HEK293 (cell line): Measurements from ENCODE around the gene WBP1.
A peak's percentile ranks its signal among the peaks of the same experiment; 100 is the strongest.

Source experiments
- CTCF ChIA-PET: fragments of 350-600 bp; formaldehyde crosslinking; extraction: SDS; loops from one replicate; lab custom pipeline; 2021; ENCODE audit warnings: antibody characterized with exemption; lab: Yijun Ruan, JAX
- POLR2A ChIA-PET: fragments of 300-600 bp; formaldehyde crosslinking; extraction: SDS; loops from one replicate; lab custom pipeline; 2020; ENCODE audit warnings: antibody characterized with exemption, inconsistent platforms; lab: Yijun Ruan, JAX
- H3K27ac ChIP-seq: fragments of 200-500 bp; sonication (Bioruptor generic); 2 replicates; pipeline ENCODE4 v1.5.1; 2014; ENCODE audit warnings: low read depth, low read length, control low read depth, inconsistent platforms; ENCODE audit errors: extremely low read depth
- H3K36me3 ChIP-seq, 2 experiments: fragments of 200-500 bp in 1 of 2; sonication (Bioruptor generic) in 1 of 2; 1 replicate in 1 of 2; 2 replicates in 1 of 2; pipeline ENCODE4 v1.5.1; 2014 to 2017; ENCODE audit warnings: inconsistent platforms in 2 of 2, low read length in 2 of 2; ENCODE audit not compliant: control insufficient read depth in 2 of 2, insufficient read depth in 1 of 2
- H3K4me1 ChIP-seq: fragments of 200-500 bp; sonication (Bioruptor generic); 2 replicates; pipeline ENCODE4 v1.5.1; 2014; ENCODE audit warnings: mild to moderate bottlenecking, low read length, inconsistent platforms; ENCODE audit not compliant: control insufficient read depth, insufficient read depth
- H3K4me3 ChIP-seq: 2 replicates; pipeline ENCODE4 v1.5.1; 2011; ENCODE audit warnings: low read depth, mild to moderate bottlenecking, control low read depth, low read length, moderate library complexity
- H3K9me3 ChIP-seq: fragments of 200-500 bp; sonication (Bioruptor generic); 2 replicates; pipeline ENCODE4 v1.5.1; 2014; ENCODE audit warnings: low read depth, low read length, inconsistent platforms; ENCODE audit not compliant: control insufficient read depth, insufficient read depth
- AEBP2 ChIP-seq: fragments of 450-650 bp; formaldehyde crosslinking; IDR thresholded peaks from 2 replicates; pipeline ENCODE4 v1.5.1; 2016; ENCODE audit warnings: missing biosample characterization, missing genetic modification characterization, borderline replicate concordance
- EGR2 ChIP-seq: fragments of 450-650 bp; formaldehyde crosslinking; IDR thresholded peaks from 2 replicates; pipeline ENCODE4 v1.5.1; 2016; ENCODE audit warnings: low read depth, missing biosample characterization, missing genetic modification characterization
- GLI4 ChIP-seq: fragments of 450-650 bp; formaldehyde crosslinking; IDR thresholded peaks from 2 replicates; pipeline ENCODE4 v1.5.1; 2016; ENCODE audit warnings: missing biosample characterization, missing genetic modification characterization
- GLIS2 ChIP-seq: fragments of 450-650 bp; formaldehyde crosslinking; IDR thresholded peaks from 2 replicates; pipeline ENCODE4 v1.5.1; 2016; ENCODE audit warnings: missing biosample characterization, missing genetic modification characterization
- HOXD13 ChIP-seq: sonication (generic); formaldehyde crosslinking; IDR thresholded peaks from 2 replicates; pipeline ENCODE4 v1.8.0; 2022; ENCODE audit warnings: missing genetic modification reagents, borderline replicate concordance
- ZBTB21 ChIP-seq: fragments of 450-650 bp; formaldehyde crosslinking; IDR thresholded peaks from 2 replicates; pipeline ENCODE4 v1.5.1; 2017; ENCODE audit warnings: missing biosample characterization, missing genetic modification characterization
- ZIC2 ChIP-seq: fragments of 450-650 bp; formaldehyde crosslinking; IDR thresholded peaks from 2 replicates; pipeline ENCODE4 v1.5.1; 2016; ENCODE audit warnings: missing biosample characterization, missing genetic modification characterization
- ZNF133 ChIP-seq: fragments of 450-650 bp; formaldehyde crosslinking; IDR thresholded peaks from 2 replicates; pipeline ENCODE4 v1.5.1; 2016; ENCODE audit warnings: missing biosample characterization, missing genetic modification characterization
- ZNF174 ChIP-seq: fragments of 450-650 bp; formaldehyde crosslinking; IDR thresholded peaks from 2 replicates; pipeline ENCODE4 v1.5.0; 2017; ENCODE audit warnings: missing biosample characterization, mild to moderate bottlenecking, missing genetic modification characterization
- ZNF324 ChIP-seq: fragments of 450-650 bp; formaldehyde crosslinking; IDR thresholded peaks from 2 replicates; pipeline ENCODE4 v1.5.1; 2016; ENCODE audit warnings: missing biosample characterization, missing genetic modification characterization
- ZNF394 ChIP-seq: fragments of 450-650 bp; formaldehyde crosslinking; IDR thresholded peaks from 2 replicates; pipeline ENCODE4 v1.5.1; 2016; ENCODE audit warnings: missing biosample characterization, missing genetic modification characterization, mild to moderate bottlenecking, moderate library complexity, borderline replicate concordance
- ZNF449 ChIP-seq: fragments of 450-650 bp; formaldehyde crosslinking; IDR thresholded peaks from 2 replicates; pipeline ENCODE4 v1.5.1; 2017; ENCODE audit warnings: missing biosample characterization, mild to moderate bottlenecking, missing genetic modification characterization, moderate library complexity
- ZNF558 ChIP-seq: fragments of 450-650 bp; formaldehyde crosslinking; IDR thresholded peaks from 2 replicates; pipeline ENCODE4 v1.5.1; 2016; ENCODE audit warnings: missing biosample characterization, missing genetic modification characterization
- ZNF639 ChIP-seq: fragments of 450-650 bp; formaldehyde crosslinking; IDR thresholded peaks from 2 replicates; pipeline ENCODE4 v1.5.1; 2016; ENCODE audit warnings: missing biosample characterization, missing genetic modification characterization
- ZNF707 ChIP-seq: fragments of 450-650 bp; formaldehyde crosslinking; IDR thresholded peaks from 2 replicates; pipeline ENCODE4 v1.5.1; 2016; ENCODE audit warnings: missing biosample characterization, missing genetic modification characterization
- TF ChIP-seq, protein P1 (sequence below): fragments of 450-650 bp; formaldehyde crosslinking; IDR thresholded peaks from 2 replicates; pipeline ENCODE4 v1.5.1; 2017; ENCODE audit warnings: missing biosample characterization, missing genetic modification characterization
- TF ChIP-seq, protein P2 (sequence below): fragments of 450-650 bp; formaldehyde crosslinking; IDR thresholded peaks from 2 replicates; pipeline ENCODE4 v1.5.1; 2017; ENCODE audit warnings: missing biosample characterization, missing genetic modification characterization
- TF ChIP-seq, protein P3 (sequence below): fragments of 450-650 bp; formaldehyde crosslinking; IDR thresholded peaks from 2 replicates; pipeline ENCODE4 v1.5.1; 2016; ENCODE audit warnings: missing biosample characterization, missing genetic modification characterization

WBP1 gene

GRCh38 chr2:74472945-74473258 lies 14.7 kb downstream of the WBP1 start:
- Histone ChIP-seq H3K9me3 (no peaks in the 10 kb centered on the region), H3K27ac (peak overlapping the region; percentile 87), H3K36me3 (peaks cover 24 to 36% of the 10 kb centered on the region in 2 experiments), H3K4me3 (peak overlapping the region; percentile 55), H3K4me1 (0 out of 2 replicates have a peak, but pooled peaks cover 2% of the 10 kb centered on the region)
- TF ChIP-seq ZNF324 (no peak), ZNF639 (tag by site-specific recombination) (no peak), ZBTB21 (tag by site-specific recombination) (no peak), ZNF449 (tag by site-specific recombination) (no peak), ZNF558 (no peak), ZNF174 (tag by site-specific recombination) (no peak)
- TF ChIP-seq, protein P1, sequence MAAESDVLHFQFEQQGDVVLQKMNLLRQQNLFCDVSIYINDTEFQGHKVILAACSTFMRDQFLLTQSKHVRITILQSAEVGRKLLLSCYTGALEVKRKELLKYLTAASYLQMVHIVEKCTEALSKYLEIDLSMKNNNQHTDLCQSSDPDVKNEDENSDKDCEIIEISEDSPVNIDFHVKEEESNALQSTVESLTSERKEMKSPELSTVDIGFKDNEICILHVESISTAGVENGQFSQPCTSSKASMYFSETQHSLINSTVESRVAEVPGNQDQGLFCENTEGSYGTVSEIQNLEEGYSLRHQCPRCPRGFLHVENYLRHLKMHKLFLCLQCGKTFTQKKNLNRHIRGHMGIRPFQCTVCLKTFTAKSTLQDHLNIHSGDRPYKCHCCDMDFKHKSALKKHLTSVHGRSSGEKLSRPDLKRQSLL (tag by site-specific recombination): no peak
- TF ChIP-seq, protein P2, sequence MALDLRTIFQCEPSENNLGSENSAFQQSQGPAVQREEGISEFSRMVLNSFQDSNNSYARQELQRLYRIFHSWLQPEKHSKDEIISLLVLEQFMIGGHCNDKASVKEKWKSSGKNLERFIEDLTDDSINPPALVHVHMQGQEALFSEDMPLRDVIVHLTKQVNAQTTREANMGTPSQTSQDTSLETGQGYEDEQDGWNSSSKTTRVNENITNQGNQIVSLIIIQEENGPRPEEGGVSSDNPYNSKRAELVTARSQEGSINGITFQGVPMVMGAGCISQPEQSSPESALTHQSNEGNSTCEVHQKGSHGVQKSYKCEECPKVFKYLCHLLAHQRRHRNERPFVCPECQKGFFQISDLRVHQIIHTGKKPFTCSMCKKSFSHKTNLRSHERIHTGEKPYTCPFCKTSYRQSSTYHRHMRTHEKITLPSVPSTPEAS (tag by site-specific recombination): no peak
- ChIA-PET CTCF (interaction anchor here (0.6 to 1.5 kb wide), 5 partner anchors 10 to 195 kb away, joined by 3 to 14 read pairs (median 3); partner anchors contain the start of genes CCDC142, INO80B and TTC31), POLR2A (interaction anchor here (0.8 to 4.0 kb wide), 10 partner anchors 9 to 117 kb away, joined by 3 to 44 read pairs (median 4); partner anchors contain the start of genes AUP1, CCDC142, HTRA2 and INO80B)

DNA sequence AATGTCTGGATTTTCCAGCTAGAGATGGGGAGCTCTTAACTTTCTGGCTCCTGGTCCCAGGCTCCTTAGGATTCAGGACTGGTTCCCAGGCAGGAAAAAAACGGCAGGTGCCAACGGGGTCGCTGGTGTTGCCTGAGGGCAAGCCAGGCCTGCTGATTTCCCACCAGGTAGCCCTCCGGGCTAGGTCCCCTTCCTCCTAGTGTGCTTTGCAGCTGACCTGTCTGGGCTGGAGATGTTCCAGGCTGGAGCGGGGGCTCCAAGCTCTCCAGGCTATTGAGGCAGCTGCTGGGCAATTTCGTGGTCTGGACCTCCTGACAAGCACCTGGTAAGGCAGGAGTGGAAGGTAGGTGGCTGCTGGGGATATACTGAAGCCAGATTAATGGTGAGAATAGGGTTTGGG lies 16.2 kb downstream of the WBP1 start:
- no peaks in the 10 kb centered on the region for H3K9me3 ChIP-seq
- ChIA-PET CTCF (interaction anchor here (0.6 to 1.5 kb wide), 6 partner anchors 9 to 101 kb away, joined by 3 to 7 read pairs (median 3); no protein-coding TSS in a partner anchor), POLR2A (interaction anchor here (0.7 to 4.0 kb wide), 4 partner anchors 16 to 73 kb away, joined by 5 to 44 read pairs (median 8); partner anchors contain the start of genes DQX1 and WBP1)
- H3K4me1 ChIP-seq: 0 out of 2 replicates have a peak, but pooled peaks cover 2% of the 10 kb centered on the region
- H3K36me3 ChIP-seq: peaks cover 40 to 45% of the 10 kb centered on the region in 2 experiments
- TF ChIP-seq ZNF133 (no peak), ZIC2 (tag by site-specific recombination) (peak; percentile 25; the same call in 1 of the 2 replicates)
- TF ChIP-seq, all 188 proteins: peak for 1
- Histone ChIP-seq H3K27ac (no peak overlapping the region), H3K4me3 (no peak overlapping the region)

DNA sequence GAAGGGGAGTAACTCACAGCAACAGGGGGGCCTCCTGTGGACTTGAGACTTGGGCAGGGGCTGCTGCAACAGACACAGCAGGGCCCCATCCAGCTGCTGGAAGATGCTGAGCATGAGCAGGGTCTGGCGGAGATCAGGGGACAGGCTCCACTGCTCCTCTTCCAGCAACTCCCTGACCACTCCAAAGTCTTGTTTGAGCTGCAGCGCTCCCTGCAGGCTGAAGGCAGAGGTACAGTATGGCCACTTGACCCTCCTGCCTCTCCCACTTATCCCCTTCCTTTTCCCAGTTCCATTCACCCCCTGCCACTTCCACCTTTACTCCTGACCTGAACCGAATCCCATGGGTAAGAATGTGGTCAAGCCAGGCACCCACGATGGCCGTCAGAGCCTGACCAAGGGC lies 16.7 kb downstream of the WBP1 start:
- Histone ChIP-seq H3K9me3 (no peaks in the 10 kb centered on the region), H3K4me1 (0 out of 2 replicates have a peak, but pooled peaks cover 2% of the 10 kb centered on the region), H3K4me3 (no peak overlapping the region), H3K27ac (no peak overlapping the region), H3K36me3 (peaks cover 44 to 49% of the 10 kb centered on the region in 2 experiments)
- ChIA-PET CTCF (interaction anchor here (0.8 to 1.5 kb wide), 5 partner anchors 8 to 171 kb away, joined by 3 to 7 read pairs (median 3); no protein-coding TSS in a partner anchor), POLR2A (interaction anchor here (0.9 kb wide), 1 partner anchor 51 kb away, joined by 9 read pairs; the partner anchor contains the start of gene DQX1)
- TF ChIP-seq AEBP2 (tag by site-specific recombination) (no peak), GLI4 (tag by site-specific recombination) (no peak), HOXD13 (CRISPR knock-in tag) (no peak), GLIS2 (no peak), ZNF558 (no peak), EGR2 (tag by site-specific recombination) (no peak), ZNF394 (tag by site-specific recombination) (no peak), ZNF707 (tag by site-specific recombination) (no peak)
- TF ChIP-seq, protein P3, sequence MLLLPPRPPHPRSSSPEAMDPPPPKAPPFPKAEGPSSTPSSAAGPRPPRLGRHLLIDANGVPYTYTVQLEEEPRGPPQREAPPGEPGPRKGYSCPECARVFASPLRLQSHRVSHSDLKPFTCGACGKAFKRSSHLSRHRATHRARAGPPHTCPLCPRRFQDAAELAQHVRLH (tag by site-specific recombination): no peak
